ENCODE results near the gene SCN1B.

GRCh38 chr19:35085947-35086346 lies 55.7 kb downstream of the SCN1B start:
- TF ChIP-seq CTCF (IDR thresholded peaks at IDR 0.05) (no peak), POLR2A (IDR thresholded peaks at IDR 0.05) (no peak)
